Activated gamma-delta T cell treated with Interleukin-2 at 50 U/mL for 16 hours (primary cell): Measurements from ENCODE around the gene NBEAL2.

Experiments
- DNase-seq: peaks from one replicate; pipeline ENCODE4 v3.0.0-alpha.2; 2020

Gene NBEAL2

DNA sequence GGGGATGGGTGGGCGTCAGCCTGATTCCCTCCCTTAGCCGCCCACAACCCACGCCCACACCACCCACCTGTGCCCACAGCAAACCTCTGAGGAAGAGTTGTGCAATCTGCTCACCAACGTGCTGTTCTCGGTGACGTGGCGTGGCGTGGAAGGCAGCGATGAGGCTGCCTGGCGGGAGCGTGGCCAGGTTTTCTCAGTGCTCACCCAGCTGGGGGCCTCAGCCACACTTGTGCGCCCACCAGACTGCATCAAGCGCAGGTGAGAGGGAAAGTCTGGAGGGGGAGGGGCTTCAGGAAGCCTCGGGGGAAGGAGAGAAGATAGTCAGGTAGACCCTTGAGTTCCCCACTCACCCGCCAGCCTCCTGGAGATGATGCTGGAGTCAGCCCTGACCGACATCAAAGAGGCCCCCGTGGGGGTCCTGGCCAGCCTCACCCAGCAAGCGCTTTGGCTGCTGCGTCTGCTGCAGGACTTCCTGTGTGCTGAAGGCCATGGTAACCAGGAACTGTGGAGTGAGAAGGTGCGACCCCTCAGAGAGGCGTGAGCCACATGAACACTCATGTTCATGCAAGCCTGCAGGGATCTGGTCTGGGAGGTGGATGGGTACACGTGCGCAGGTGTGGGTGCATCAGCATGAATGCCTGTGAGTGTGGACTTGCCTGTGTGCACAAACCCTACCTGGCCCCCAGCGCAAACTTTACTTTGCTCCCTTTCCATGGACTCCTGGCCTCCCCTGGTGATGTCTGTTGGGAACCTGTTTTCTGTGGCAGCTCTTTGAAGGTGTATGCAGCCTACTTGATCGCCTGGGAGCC, 21.7 kb downstream of the NBEAL2 start:
- DNase-seq = no peak

- DNase-seq = no peak
Measured at GRCh38 chr3:47001731-47002170, 22.3 kb downstream of the NBEAL2 start.

DNA sequence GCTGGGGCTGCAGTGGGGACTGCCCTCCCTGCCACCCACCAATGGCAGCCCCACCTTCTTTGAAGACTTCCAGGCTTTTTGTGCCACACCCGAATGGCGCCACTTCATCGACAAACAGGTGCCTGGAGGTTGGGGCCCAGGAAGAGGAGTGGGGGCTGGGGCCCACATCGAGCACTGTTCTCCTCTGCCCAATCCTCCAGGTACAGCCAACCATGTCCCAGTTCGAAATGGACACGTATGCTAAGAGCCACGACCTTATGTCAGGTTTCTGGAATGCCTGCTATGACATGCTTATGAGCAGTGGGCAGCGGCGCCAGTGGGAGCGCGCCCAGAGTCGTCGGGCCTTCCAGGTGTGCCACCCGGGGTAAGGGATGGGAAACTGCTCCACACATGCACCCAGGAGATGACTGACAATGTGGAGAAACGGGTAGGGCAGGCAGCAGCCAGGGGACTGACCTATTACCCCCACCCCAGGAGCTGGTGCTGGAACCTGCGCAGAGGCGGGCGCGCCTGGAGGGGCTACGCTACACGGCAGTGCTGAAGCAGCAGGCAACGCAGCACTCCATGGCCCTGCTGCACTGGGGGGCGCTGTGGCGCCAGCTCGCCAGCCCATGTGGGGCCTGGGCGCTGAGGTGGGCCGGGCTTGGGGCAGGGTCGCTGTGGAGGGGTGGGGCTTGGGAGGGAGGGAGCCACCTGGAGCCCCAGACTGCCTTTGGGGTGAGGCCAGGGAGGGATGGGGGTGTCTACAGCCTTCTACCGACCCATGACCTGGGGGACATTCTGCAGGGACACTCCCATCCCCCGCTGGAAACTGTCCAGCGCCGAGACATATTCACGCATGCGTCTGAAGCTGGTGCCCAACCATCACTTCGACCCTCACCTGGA, 22.9 kb downstream of the NBEAL2 start:
- no peak for DNase-seq

DNA sequence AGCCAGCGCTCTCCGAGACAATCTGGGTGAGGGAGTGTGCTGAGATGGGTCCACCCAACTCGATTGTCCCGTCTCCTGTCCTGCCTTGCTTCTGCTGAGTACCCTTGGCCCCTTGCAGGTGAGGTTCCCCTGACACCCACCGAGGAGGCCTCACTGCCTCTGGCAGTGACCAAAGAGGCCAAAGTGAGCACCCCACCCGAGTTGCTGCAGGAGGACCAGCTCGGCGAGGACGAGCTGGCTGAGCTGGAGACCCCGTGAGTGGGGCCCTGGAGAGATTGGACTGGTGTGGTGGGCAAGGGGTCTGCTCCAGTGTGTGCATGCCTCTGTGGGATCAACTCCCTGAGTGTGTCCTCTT, 23.6 kb downstream of the NBEAL2 start:
- DNase-seq = no peak

DNA sequence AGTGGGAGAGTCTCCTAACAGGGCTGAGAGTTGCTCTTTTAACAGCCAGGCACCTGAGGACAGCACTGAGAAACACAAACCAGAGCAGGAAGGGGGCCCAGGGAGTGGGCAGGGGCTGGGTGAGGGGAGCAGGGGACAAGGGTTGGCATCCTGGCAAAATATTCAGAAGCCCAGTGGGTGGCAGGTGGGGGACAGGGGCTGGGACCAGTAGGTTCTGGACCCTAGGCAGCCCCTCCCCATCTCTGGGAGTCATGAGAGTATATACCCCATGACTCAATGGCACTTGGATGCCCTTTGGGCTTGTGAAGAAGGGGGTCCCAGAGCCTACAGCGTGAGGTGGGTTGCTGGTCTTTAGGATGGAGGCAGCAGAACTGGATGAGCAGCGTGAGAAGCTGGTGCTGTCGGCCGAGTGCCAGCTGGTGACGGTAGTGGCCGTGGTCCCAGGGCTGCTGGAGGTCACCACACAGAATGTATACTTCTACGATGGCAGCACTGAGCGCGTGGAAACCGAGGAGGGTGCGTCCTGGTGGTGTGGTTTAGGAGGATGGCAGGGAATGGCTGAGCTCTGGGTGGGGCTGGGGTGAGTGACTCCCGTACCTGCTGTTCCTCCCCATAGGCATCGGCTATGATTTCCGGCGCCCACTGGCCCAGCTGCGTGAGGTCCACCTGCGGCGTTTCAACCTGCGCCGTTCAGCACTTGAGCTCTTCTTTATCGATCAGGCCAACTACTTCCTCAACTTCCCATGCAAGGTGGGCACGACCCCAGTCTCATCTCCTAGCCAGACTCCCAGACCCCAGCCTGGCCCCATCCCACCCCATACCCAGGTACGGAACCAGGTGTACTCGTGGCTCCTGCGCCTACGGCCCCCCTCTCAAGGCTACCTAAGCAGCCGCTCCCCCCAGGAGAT, 24.2 kb downstream of the NBEAL2 start:
- no peak for DNase-seq

- DNase-seq = peak; percentile 3
Measured at GRCh38 chr3:47004369-47005211, 25.1 kb downstream of the NBEAL2 start.

DNA sequence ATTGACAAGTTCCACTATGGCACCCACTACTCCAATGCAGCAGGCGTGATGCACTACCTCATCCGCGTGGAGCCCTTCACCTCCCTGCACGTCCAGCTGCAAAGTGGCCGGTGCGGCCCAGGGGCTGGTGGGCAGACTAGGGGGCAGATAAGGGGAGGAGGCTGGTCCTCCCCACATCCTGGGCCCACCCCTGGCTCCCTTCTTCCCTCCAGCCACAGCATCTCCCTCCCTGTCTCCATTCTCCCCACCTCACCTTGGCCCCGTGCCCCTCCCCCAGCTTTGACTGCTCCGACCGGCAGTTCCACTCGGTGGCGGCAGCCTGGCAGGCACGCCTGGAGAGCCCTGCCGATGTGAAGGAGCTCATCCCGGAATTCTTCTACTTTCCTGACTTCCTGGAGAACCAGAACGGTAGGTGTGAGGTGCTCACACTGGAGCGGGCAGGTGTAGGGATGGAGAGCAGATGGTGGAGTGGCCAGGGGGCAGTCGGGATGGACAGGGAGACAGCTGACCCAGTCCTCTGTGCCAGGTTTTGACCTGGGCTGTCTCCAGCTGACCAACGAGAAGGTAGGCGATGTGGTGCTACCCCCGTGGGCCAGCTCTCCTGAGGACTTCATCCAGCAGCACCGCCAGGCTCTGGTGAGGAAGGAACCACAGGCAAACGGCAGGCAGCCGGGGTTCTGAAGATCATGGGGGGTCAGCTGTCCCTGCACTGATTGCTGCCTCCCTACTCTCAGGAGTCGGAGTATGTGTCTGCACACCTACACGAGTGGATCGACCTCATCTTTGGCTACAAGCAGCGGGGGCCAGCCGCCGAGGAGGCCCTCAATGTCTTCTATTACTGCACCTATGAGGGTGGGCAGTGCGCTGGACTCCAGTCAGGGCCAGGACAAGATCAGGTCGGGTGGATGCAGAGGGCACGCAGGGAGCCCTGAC, 26.0 kb downstream of the NBEAL2 start:
- peak; percentile 2 for DNase-seq

DNA sequence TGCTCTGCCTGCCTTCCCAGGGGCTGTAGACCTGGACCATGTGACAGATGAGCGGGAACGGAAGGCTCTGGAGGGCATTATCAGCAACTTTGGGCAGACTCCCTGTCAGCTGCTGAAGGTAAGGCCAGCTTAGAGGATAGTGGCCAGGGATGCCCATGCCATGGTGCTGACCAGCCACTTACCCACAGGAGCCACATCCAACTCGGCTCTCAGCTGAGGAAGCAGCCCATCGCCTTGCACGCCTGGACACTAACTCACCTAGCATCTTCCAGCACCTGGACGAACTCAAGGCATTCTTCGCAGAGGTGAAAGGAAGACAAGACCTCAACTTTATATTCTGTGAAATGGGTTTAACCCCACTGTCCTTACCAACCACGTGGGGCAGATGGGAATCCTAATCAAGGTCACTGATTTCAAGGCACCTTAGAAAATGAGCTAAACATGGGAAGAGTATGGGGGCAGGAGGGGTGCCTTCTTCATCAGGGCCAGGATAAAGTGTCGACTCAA, 26.7 kb downstream of the NBEAL2 start:
- DNase-seq = no peak

DNA sequence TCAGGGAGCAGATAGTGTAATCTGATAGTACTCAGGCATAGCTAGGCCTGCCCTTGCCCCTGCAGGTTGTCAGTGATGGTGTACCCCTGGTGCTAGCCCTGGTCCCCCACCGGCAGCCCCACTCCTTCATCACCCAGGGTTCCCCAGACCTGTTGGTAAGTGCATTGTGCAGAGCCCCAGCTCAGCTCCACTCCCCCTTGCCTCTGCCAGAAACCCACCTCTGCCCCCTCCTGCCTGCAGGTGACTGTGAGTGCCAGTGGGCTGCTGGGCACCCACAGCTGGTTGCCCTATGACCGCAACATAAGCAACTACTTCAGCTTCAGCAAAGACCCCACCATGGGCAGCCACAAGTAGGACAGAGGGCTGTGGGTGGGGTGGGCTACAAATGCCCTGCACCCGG, 27.5 kb downstream of the NBEAL2 start:
- no peak for DNase-seq

- DNase-seq = no peak
Measured at GRCh38 chr3:47007482-47008233, 28.2 kb downstream of the NBEAL2 start.

- no peak for DNase-seq
Measured at GRCh38 chr3:47008234-47008796, 28.8 kb downstream of the NBEAL2 start.

DNA sequence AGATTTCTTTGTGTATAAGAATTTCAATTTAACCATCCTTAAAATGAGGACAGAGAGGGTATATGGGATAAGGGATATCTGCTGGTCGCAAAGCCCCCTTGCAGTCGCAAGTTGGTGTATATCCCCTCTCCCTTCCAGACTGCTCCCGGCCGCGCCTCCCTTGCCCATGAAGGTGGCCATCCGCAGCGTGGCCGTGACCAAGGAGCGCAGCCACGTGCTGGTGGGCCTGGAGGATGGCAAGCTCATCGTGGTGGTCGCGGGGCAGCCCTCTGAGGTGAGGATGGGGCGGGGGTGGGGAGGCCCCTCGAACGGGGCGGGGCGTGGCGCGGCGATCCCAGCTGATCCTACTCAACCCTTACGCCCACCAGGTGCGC, 29.4 kb downstream of the NBEAL2 start:
- no peak for DNase-seq

DNA sequence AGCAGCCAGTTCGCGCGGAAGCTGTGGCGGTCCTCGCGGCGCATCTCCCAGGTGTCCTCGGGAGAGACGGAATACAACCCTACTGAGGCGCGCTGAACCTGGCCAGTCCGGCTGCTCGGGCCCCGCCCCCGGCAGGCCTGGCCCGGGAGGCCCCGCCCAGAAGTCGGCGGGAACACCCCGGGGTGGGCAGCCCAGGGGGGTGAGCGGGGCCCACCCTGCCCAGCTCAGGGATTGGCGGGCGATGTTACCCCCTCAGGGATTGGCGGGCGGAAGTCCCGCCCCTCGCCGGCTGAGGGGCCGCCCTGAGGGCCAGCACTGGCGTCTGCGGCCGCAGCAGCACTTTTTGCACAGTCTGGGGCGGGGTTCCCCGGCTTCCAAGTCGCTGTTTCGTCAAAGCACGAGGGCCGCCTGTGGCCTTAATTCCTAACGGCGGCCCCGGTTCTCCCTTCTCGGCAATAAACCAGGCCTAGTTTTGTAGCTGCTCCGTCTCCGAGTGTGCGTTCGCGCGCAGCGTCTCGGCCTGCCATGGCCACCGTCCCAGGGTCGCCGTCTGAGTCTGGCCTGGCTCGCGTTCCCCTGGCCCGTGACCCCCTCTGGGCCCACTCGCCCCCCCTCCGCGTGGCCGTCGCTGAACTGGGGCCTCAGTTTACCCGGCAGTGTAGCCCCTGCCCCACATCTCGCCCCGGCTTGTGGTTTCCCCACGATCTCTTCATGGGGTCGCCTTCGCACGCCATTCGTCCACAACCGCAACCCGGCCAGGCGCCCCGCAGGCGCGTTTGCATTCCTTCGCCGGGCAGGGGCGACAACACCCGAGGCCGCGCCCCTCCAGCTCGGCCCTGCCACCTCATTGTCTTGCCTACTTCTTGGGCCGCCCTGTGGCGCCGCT, 30.0 kb downstream of the NBEAL2 start:
- DNase-seq = peak; percentile 74

- no peak for DNase-seq
Measured at GRCh38 chr3:47010111-47010712, 30.7 kb downstream of the NBEAL2 start.

DNA sequence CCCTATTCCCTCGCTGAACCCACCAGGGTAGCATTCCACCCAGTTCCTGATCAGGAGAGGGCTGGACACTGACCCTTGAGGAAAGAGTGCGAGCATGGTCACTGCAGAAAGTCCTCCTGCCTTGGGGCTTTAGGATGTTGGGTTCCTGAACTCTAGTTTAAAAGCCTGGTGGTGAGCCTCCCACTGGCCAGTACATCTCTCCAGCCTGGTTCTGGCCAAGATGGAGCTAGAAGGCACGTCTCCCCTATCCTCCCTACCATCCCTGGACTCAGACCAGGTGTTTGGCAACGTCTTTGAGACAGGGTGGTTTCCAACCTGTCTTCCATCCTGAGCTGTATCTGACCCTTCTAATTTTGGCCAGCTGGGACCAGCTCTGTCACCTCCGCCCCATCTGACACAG, 31.4 kb downstream of the NBEAL2 start:
- DNase-seq = no peak

- DNase-seq = no peak
Measured at GRCh38 chr3:47011371-47011770, 31.9 kb downstream of the NBEAL2 start.

DNA sequence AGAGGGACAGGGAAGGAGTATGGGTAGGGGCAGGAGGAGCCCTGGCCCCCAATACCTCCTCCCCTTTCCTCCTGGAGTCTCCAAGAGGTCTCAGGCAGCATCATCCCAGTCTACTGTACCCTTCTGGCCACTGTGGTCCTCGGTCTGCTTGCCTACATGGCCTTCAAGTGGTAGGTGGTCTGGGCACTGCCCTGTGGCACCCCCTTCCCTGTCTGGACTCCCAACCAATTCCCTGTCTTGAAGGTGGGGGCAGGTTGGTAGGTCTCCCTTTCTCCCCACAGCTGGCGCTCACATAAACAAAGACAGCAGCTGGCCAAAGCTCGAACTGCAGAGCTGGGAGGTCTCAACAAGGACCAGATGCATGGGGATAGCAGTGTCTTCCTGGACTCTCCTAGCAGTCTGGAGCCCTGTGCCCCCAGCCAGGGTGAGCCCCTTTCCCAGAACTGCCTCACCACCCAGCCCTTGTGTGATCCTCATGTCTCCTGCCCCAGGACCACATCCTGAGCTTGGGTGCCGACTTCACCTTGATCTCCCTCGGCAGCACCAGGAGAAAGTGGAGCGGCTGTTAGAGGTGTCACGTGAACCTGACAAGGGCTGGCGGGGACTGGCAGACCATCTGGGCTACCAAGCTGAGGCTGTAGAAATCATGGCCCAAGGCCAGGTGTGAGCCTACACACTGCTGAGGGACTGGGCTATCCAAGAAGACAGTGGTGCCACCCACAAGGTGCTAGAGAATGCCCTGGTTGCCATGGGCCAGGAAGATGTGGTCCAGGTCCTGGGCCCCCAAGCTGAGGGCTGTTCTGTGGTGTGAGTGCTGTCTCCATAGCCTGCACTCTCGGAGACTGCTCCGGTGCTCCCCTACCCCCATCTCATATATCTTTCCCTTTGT, 33.1 kb downstream of the NBEAL2 start:
- DNase-seq = no peak
